K562 (cell line): ENCODE results near the gene FAM241B. TPM values are rescaled to one million over a fixed set of nuclear protein-coding genes. Genes with fewer than 3 reads are reported as not detected.
A peak's percentile ranks its signal among the peaks of the same experiment; 100 is the strongest.

Experiments
- MAZ ChIP-seq, 2 experiments: fragments of 450-650 bp in 1 of 2; sonication (generic) in 1 of 2; formaldehyde crosslinking; IDR thresholded peaks in 1 of 2; conservative IDR thresholded peaks in 1 of 2; 2 replicates each; pipeline versions ENCODE4 v1.4.0 to v1.5.0; 2020; ENCODE audit warnings: mild to moderate bottlenecking in 1 of 2, missing genetic modification reagents in 1 of 2
- POLR2A ChIP-seq: fragments of 450-650 bp; conservative IDR thresholded peaks from 2 replicates; pipeline ENCODE4 v1.6.1; 2016
- PRPF4 ChIP-seq: fragments of 200-400 bp; formaldehyde crosslinking; IDR thresholded peaks from one replicate; pipeline ENCODE4 v1.6.1; 2017; ENCODE audit warnings: low read length, low read depth, mild to moderate bottlenecking; ENCODE audit not compliant: insufficient read depth, poor library complexity, severe bottlenecking
- RCOR1 ChIP-seq, 2 experiments: IDR thresholded peaks; 2 replicates each; pipeline ENCODE4 v1.6.1; 2012; ENCODE audit warnings: low read depth in 2 of 2, low read length in 2 of 2, borderline replicate concordance in 1 of 2, improper control_type of control experiment in 1 of 2
- STAG1 ChIP-seq: sonication (generic); formaldehyde crosslinking; IDR thresholded peaks from 2 replicates; pipeline ENCODE4 v1.5.0; 2020; ENCODE audit warnings: missing genetic modification reagents, borderline replicate concordance
- YY1 ChIP-seq, 3 experiments: IDR thresholded peaks; 2 replicates each; pipeline ENCODE4 v1.6.1; 2011; ENCODE audit warnings: low read length in 2 of 3, mild to moderate bottlenecking in 2 of 3, moderate library complexity in 2 of 3, borderline replicate concordance in 1 of 3, control low read depth in 1 of 3, low read depth in 1 of 3; ENCODE audit not compliant: insufficient read depth in 3 of 3, insufficient replicate concordance in 2 of 3, control insufficient read depth in 1 of 3, insufficient read length in 1 of 3; ENCODE audit errors: extremely low read depth in 1 of 3
- polyA plus RNA-seq, 8 experiments: library from polyadenylated mRNA; depleted of rRNA in 4 of 8; stranded (reverse) in 5 of 8; unstranded in 3 of 8; fragments of >200 nt; fragmentation: Nextera tagmentation in 2 of 8; fragmentation: Illumina TruSeq in 1 of 8; extraction: Ambion mirVana in 2 of 8; extraction: Trizol in 1 of 8; gene quantifications; 2 replicates each; pipeline versions ENCODE4 v1.2.1 to v1.2.3, GENCODE V29; 2011 to 2014; ENCODE audit warnings: inconsistent platforms in 1 of 8, missing spikeins in 1 of 8
- total RNA-seq, 7 experiments: library from RNA; depleted of rRNA in 6 of 7; stranded (reverse); fragments of >200 nt in 6 of 7; fragmentation: Illumina TruSeq in 2 of 7; extraction: Trizol in 2 of 7; gene quantifications; 2 replicates each; pipeline versions ENCODE4 v1.2.1 to v1.2.3, GENCODE V29; 2011 to 2021; ENCODE audit warnings: low replicate concordance in 1 of 7
- TF ChIP-seq, protein P1 (sequence below), 2 experiments: fragments of 450-650 bp; conservative IDR thresholded peaks; 2 replicates each; pipeline ENCODE4 v1.6.1; 2017; ENCODE audit warnings: mild to moderate bottlenecking in 2 of 2, moderate library complexity in 2 of 2
- TF ChIP-seq, protein P2 (sequence below): IDR thresholded peaks from 2 replicates; pipeline ENCODE4 v1.6.1; 2011; ENCODE audit warnings: borderline replicate concordance, low read depth, mild to moderate bottlenecking, moderate library complexity, low read length; ENCODE audit not compliant: insufficient read depth, poor library complexity, severe bottlenecking

Gene FAM241B
- total and polyA plus RNA-seq, 9 of the 15 experiments (the other 6 are each of a cell fraction or from before 2014, with no cell fraction given): 1.9 to 11.1 (median 3.0) TPM

GRCh38 chr10:69644658-69645295, 14.7 kb downstream of the FAM241B start (continued):
- TF ChIP-seq, protein P1, sequence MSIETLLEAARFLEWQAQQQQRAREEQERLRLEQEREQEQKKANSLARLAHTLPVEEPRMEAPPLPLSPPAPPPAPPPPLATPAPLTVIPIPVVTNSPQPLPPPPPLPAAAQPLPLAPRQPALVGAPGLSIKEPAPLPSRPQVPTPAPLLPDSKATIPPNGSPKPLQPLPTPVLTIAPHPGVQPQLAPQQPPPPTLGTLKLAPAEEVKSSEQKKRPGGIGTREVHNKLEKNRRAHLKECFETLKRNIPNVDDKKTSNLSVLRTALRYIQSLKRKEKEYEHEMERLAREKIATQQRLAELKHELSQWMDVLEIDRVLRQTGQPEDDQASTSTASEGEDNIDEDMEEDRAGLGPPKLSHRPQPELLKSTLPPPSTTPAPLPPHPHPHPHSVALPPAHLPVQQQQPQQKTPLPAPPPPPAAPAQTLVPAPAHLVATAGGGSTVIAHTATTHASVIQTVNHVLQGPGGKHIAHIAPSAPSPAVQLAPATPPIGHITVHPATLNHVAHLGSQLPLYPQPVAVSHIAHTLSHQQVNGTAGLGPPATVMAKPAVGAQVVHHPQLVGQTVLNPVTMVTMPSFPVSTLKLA (conservative IDR thresholded peaks at IDR 0.05): no peak
- no peak for TF ChIP-seq PRPF4
- TF ChIP-seq, protein P2, sequence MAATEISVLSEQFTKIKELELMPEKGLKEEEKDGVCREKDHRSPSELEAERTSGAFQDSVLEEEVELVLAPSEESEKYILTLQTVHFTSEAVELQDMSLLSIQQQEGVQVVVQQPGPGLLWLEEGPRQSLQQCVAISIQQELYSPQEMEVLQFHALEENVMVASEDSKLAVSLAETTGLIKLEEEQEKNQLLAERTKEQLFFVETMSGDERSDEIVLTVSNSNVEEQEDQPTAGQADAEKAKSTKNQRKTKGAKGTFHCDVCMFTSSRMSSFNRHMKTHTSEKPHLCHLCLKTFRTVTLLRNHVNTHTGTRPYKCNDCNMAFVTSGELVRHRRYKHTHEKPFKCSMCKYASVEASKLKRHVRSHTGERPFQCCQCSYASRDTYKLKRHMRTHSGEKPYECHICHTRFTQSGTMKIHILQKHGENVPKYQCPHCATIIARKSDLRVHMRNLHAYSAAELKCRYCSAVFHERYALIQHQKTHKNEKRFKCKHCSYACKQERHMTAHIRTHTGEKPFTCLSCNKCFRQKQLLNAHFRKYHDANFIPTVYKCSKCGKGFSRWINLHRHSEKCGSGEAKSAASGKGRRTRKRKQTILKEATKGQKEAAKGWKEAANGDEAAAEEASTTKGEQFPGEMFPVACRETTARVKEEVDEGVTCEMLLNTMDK: peak; percentile 16
- no peak for TF ChIP-seq POLR2A
- peak in 1 of 3 experiments; percentile 72 for TF ChIP-seq YY1 (IDR thresholded peaks at IDR 0.05; ENCODE audit: borderline replicate concordance in 1 of 3, control insufficient read depth in 1 of 3, extremely low read depth in 1 of 3, insufficient read depth in 3 of 3, insufficient read length in 1 of 3, insufficient replicate concordance in 2 of 3, low read depth in 1 of 3, low read length in 2 of 3)
- TF ChIP-seq RCOR1 (IDR thresholded peaks at IDR 0.05; ENCODE audit: borderline replicate concordance in 1 of 2, low read depth in 2 of 2, low read length in 2 of 2): 0 out of 4 replicates have a peak, but pooled peaks of 1 of the 2 experiments have one; percentile 6
- TF ChIP-seq MAZ (CRISPR knock-in tag; conservative IDR thresholded peaks at IDR 0.05 in 1 of 2, IDR thresholded peaks at IDR 0.05 in 1 of 2): 0 out of 4 replicates have a peak, but pooled peaks of 1 of the 2 experiments have one; percentile 13
- peak; percentile 81; the same call in 1 of the 2 replicates for TF ChIP-seq STAG1 (CRISPR knock-in tag)
